ENCODE measurements around the gene TBK1.
"Not testable (repeated sequence)": the region's sequence is repeated elsewhere in the genome, so short reads cannot be mapped to it uniquely, and the experiment has no call there.

The TBK1 gene

GRCh38 chr12:64523565-64524444, 71.9 kb downstream of the TBK1 start:
- 90 to 92% methylated on average over 7 to 8 of the region's 11 CpGs for whole genome bisulfite sequencing, 2 experiments (ENCODE audit: insufficient coverage in 2 of 2)
- H3K27ac ChIP-seq (ENCODE audit: low read depth, low read length, severe bottlenecking); H3K9me3 ChIP-seq (ENCODE audit: control insufficient read depth, low read length); H3K4me3 ChIP-seq (ENCODE audit: extremely low read depth, insufficient read depth, low read length, poor library complexity, severe bottlenecking); H3K4me1 ChIP-seq (ENCODE audit: control insufficient read depth, insufficient read depth, low read length, poor library complexity, severe bottlenecking); H3K36me3 ChIP-seq (ENCODE audit: control insufficient read depth, insufficient read depth, low read length): not testable (repeated sequence)

GRCh38 chr12:64525461-64526160, 73.7 kb downstream of the TBK1 start:
- no peaks in the 10 kb centered on the region for H3K9me3 ChIP-seq (ENCODE audit: control insufficient read depth, low read length)
- H3K4me1 ChIP-seq (ENCODE audit: control insufficient read depth, insufficient read depth, low read length, poor library complexity, severe bottlenecking), result peaks cover 6% of the 10 kb centered on the region
- H3K4me3 ChIP-seq (ENCODE audit: extremely low read depth, insufficient read depth, low read length, poor library complexity, severe bottlenecking), result no peak overlapping the region
- H3K27ac ChIP-seq (ENCODE audit: low read depth, low read length, severe bottlenecking), result no peak overlapping the region
- H3K36me3 ChIP-seq (ENCODE audit: control insufficient read depth, insufficient read depth, low read length), result no peaks in the 10 kb centered on the region
- WGBS, 2 experiments (ENCODE audit: insufficient coverage in 2 of 2), result 81 to 91% methylated on average over 5 to 6 of the region's 11 CpGs

GRCh38 chr12:64526859-64527258, 74.9 kb downstream of the TBK1 start:
- H3K4me1 ChIP-seq (ENCODE audit: control insufficient read depth, insufficient read depth, low read length, poor library complexity, severe bottlenecking), result peaks cover 4% of the 10 kb centered on the region
- no peaks in the 10 kb centered on the region for H3K9me3 ChIP-seq (ENCODE audit: control insufficient read depth, low read length)
- no peaks in the 10 kb centered on the region for H3K36me3 ChIP-seq (ENCODE audit: control insufficient read depth, insufficient read depth, low read length)
- WGBS, 2 experiments (ENCODE audit: insufficient coverage in 2 of 2), result 83% methylated on average over 2 of the region's 2 CpGs; no CpG with 5 or more reads in 1 of the 2 experiments
- no peak overlapping the region for H3K4me3 ChIP-seq (ENCODE audit: extremely low read depth, insufficient read depth, low read length, poor library complexity, severe bottlenecking)
- no peak overlapping the region for H3K27ac ChIP-seq (ENCODE audit: low read depth, low read length, severe bottlenecking)

GRCh38 chr12:64528616-64529015, 76.7 kb downstream of the TBK1 start:
- Histone ChIP-seq H3K27ac (ENCODE audit: low read depth, low read length, severe bottlenecking) (no peak overlapping the region), H3K4me3 (ENCODE audit: extremely low read depth, insufficient read depth, low read length, poor library complexity, severe bottlenecking) (no peak overlapping the region), H3K4me1 (ENCODE audit: control insufficient read depth, insufficient read depth, low read length, poor library complexity, severe bottlenecking) (no peaks in the 10 kb centered on the region), H3K36me3 (ENCODE audit: control insufficient read depth, insufficient read depth, low read length) (no peaks in the 10 kb centered on the region), H3K9me3 (ENCODE audit: control insufficient read depth, low read length) (no peaks in the 10 kb centered on the region)
- 71 to 77% methylated on average over 6 to 7 of the region's 8 CpGs for WGBS, 2 experiments (ENCODE audit: insufficient coverage in 2 of 2)

GRCh38 chr12:64530566-64530965, 78.6 kb downstream of the TBK1 start:
- no peaks in the 10 kb centered on the region for H3K36me3 ChIP-seq (ENCODE audit: control insufficient read depth, insufficient read depth, low read length)
- no CpG with 5 or more reads among the region's 2 CpGs for whole genome bisulfite sequencing, 2 experiments (ENCODE audit: insufficient coverage in 2 of 2)
- H3K4me1 ChIP-seq (ENCODE audit: control insufficient read depth, insufficient read depth, low read length, poor library complexity, severe bottlenecking), result no peaks in the 10 kb centered on the region
- no peaks in the 10 kb centered on the region for H3K9me3 ChIP-seq (ENCODE audit: control insufficient read depth, low read length)
- H3K27ac ChIP-seq (ENCODE audit: low read depth, low read length, severe bottlenecking), result no peak overlapping the region
- no peak overlapping the region for H3K4me3 ChIP-seq (ENCODE audit: extremely low read depth, insufficient read depth, low read length, poor library complexity, severe bottlenecking)

- H3K4me1 ChIP-seq (ENCODE audit: control insufficient read depth, insufficient read depth, low read length, poor library complexity, severe bottlenecking), result no peaks in the 10 kb centered on the region
- WGBS, 2 experiments (ENCODE audit: insufficient coverage in 2 of 2), result 77 to 78% methylated on average over 5 to 8 of the region's 10 CpGs
- H3K9me3 ChIP-seq (ENCODE audit: control insufficient read depth, low read length), result no peaks in the 10 kb centered on the region
- H3K36me3 ChIP-seq (ENCODE audit: control insufficient read depth, insufficient read depth, low read length), result no peaks in the 10 kb centered on the region
- H3K4me3 ChIP-seq (ENCODE audit: extremely low read depth, insufficient read depth, low read length, poor library complexity, severe bottlenecking), result no peak overlapping the region
- H3K27ac ChIP-seq (ENCODE audit: low read depth, low read length, severe bottlenecking), result no peak overlapping the region
Observed at GRCh38 chr12:64531665-64532334, 79.9 kb downstream of the TBK1 start.

- Histone ChIP-seq H3K27ac (ENCODE audit: low read depth, low read length, severe bottlenecking) (no peak overlapping the region), H3K4me3 (ENCODE audit: extremely low read depth, insufficient read depth, low read length, poor library complexity, severe bottlenecking) (no peak overlapping the region), H3K36me3 (ENCODE audit: control insufficient read depth, insufficient read depth, low read length) (no peaks in the 10 kb centered on the region), H3K9me3 (ENCODE audit: control insufficient read depth, low read length) (no peaks in the 10 kb centered on the region), H3K4me1 (ENCODE audit: control insufficient read depth, insufficient read depth, low read length, poor library complexity, severe bottlenecking) (no peaks in the 10 kb centered on the region)
- WGBS, 2 experiments (ENCODE audit: insufficient coverage in 2 of 2), result 86 to 91% methylated on average over 8 to 10 of the region's 11 CpGs
Observed at GRCh38 chr12:64532734-64533351, 80.9 kb downstream of the TBK1 start.

- no peaks in the 10 kb centered on the region for H3K4me1 ChIP-seq (ENCODE audit: control insufficient read depth, insufficient read depth, low read length, poor library complexity, severe bottlenecking)
- H3K4me3 ChIP-seq (ENCODE audit: extremely low read depth, insufficient read depth, low read length, poor library complexity, severe bottlenecking), result no peak overlapping the region
- no peaks in the 10 kb centered on the region for H3K9me3 ChIP-seq (ENCODE audit: control insufficient read depth, low read length)
- no peaks in the 10 kb centered on the region for H3K36me3 ChIP-seq (ENCODE audit: control insufficient read depth, insufficient read depth, low read length)
- H3K27ac ChIP-seq (ENCODE audit: low read depth, low read length, severe bottlenecking), result no peak overlapping the region
- WGBS, 2 experiments (ENCODE audit: insufficient coverage in 2 of 2), result 84% methylated on average over 2 of the region's 6 CpGs; no CpG with 5 or more reads in 1 of the 2 experiments
Observed at GRCh38 chr12:64534672-64535199, 82.8 kb downstream of the TBK1 start.

GRCh38 chr12:64538121-64538520, 86.2 kb downstream of the TBK1 start:
- H3K27ac ChIP-seq (ENCODE audit: low read depth, low read length, severe bottlenecking), result no peak overlapping the region
- H3K4me1 ChIP-seq (ENCODE audit: control insufficient read depth, insufficient read depth, low read length, poor library complexity, severe bottlenecking), result no peaks in the 10 kb centered on the region
- no peak overlapping the region for H3K4me3 ChIP-seq (ENCODE audit: extremely low read depth, insufficient read depth, low read length, poor library complexity, severe bottlenecking)
- H3K36me3 ChIP-seq (ENCODE audit: control insufficient read depth, insufficient read depth, low read length), result no peaks in the 10 kb centered on the region
- H3K9me3 ChIP-seq (ENCODE audit: control insufficient read depth, low read length), result no peaks in the 10 kb centered on the region
- WGBS, 2 experiments (ENCODE audit: insufficient coverage in 2 of 2), result 96 to 97% methylated on average over 3 of the region's 4 CpGs

- H3K4me3 ChIP-seq (ENCODE audit: extremely low read depth, insufficient read depth, low read length, poor library complexity, severe bottlenecking); H3K27ac ChIP-seq (ENCODE audit: low read depth, low read length, severe bottlenecking); H3K4me1 ChIP-seq (ENCODE audit: control insufficient read depth, insufficient read depth, low read length, poor library complexity, severe bottlenecking); H3K9me3 ChIP-seq (ENCODE audit: control insufficient read depth, low read length); H3K36me3 ChIP-seq (ENCODE audit: control insufficient read depth, insufficient read depth, low read length): not testable (repeated sequence)
- 93 to 96% methylated on average over 6 to 7 of the region's 24 CpGs for WGBS, 2 experiments (ENCODE audit: insufficient coverage in 2 of 2)
Observed at GRCh38 chr12:64542409-64543047, 90.6 kb downstream of the TBK1 start.
